ENCODE measurements around the gene PRR19.
A peak's percentile ranks its signal among the peaks of the same experiment; 100 is the strongest.

PRR19 gene

DNA sequence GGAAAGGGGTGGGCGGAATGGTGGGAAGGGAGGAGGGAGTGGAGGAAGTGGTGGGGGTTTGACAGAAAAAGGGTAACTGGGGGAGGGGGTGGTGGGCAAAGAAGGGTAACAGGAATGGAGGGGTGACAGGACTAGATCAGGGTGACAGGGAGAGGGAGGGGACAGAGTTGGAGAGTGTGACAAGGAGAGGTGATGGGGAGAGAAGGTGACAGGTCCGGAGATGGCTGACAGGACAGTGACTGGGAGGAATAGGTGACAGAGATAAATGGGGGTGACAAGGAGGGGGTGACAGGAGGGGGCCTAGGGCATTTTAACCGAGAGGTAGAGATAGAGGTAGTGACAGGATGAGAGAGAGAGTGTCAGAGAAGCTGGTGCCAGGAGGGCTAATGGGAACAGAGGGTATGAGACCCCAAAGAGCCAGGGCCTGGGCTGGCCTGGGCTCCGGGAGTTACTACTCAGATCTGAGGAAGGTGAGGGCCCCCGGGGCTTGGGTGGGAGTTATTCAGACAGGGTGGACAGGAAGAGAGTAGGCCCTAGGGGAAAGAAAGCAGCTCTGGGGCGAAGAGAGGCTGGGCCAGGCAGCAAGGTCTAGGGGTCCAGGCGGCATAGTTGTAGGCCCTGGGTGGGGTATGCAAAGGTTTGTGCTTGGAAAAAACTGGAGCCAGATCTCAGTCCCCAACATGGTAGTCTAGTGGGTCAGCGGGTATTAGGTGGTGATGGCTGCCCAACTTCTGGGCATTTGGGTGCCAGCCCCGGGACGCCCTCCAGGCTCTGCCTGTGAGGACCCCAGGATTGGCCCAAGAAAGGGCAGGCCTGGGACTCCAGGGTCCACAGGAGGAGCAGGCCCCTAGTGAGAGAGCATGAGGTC lies 32.2 kb upstream of the PRR19 start:
- no peaks in the 10 kb centered on the region for H3K27me3 ChIP-seq (ENCODE audit: control insufficient read depth in 1 of 2, insufficient read depth in 1 of 2, low read length in 2 of 2)
- WGBS: 67% methylated on average over 10 of the region's 10 CpGs
- H3K4me1 ChIP-seq (ENCODE audit: control insufficient read depth, insufficient read depth, low read depth, low read length): peaks cover 45% of the 10 kb centered on the region
- H3K14ac ChIP-seq (ENCODE audit: low read length in 2 of 2): peak overlapping the region in 1 of 2 experiments; percentile 53
- H2BK5ac ChIP-seq (ENCODE audit: low read depth, low read length, poor library complexity, severe bottlenecking): peak overlapping the region; percentile 97
- peak overlapping the region; percentile 97 for H3K27ac ChIP-seq (ENCODE audit: low read length, poor library complexity, severe bottlenecking)
- peak overlapping the region; percentile 99 for H2BK120ac ChIP-seq (ENCODE audit: low read depth, low read length)
- no peak for DNase-seq
- H3K4me2 ChIP-seq (ENCODE audit: low read length, poor library complexity, severe bottlenecking): peak overlapping the region; percentile 81
- peak overlapping the region; percentile 92 to 96 for H3K4ac ChIP-seq (ENCODE audit: low read depth in 1 of 2, low read length in 2 of 2)
- peak overlapping the region; percentile 91 for H4K8ac ChIP-seq (ENCODE audit: low read length)
- no peaks in the 10 kb centered on the region for H3K9me3 ChIP-seq (ENCODE audit: control insufficient read depth, low read length)
- peak overlapping the region; percentile 66 to 96 for H3K4me3 ChIP-seq (ENCODE audit: insufficient read depth in 1 of 2, low read depth in 1 of 2, low read length in 2 of 2)
- H3K18ac ChIP-seq (ENCODE audit: low read depth in 1 of 2, low read length in 2 of 2): peak overlapping the region; percentile 79 to 87
- peak overlapping the region; percentile 94 for H4K91ac ChIP-seq (ENCODE audit: low read length)
- peak overlapping the region; percentile 95 for H2BK15ac ChIP-seq (ENCODE audit: low read depth, poor library complexity, severe bottlenecking)
- no peak overlapping the region for H2AFZ ChIP-seq (ENCODE audit: low read depth, low read length)
- H3K9ac ChIP-seq (ENCODE audit: low read length): peak overlapping the region; percentile 98
- peaks cover 2% of the 10 kb centered on the region for H3K79me1 ChIP-seq (replicated peaks; ENCODE audit: low read length, poor library complexity, severe bottlenecking)
- peak overlapping the region; percentile 95 for H2AK5ac ChIP-seq (ENCODE audit: low read length, severe bottlenecking)
- peak overlapping the region; percentile 55 to 92 for H2BK12ac ChIP-seq (ENCODE audit: low read length in 2 of 2)
- H3K36me3 ChIP-seq (ENCODE audit: control insufficient read depth in 1 of 2, insufficient read depth in 2 of 2, low read depth in 1 of 2, low read length in 2 of 2): peaks cover 26 to 34% of the 10 kb centered on the region in 2 experiments
- no peak overlapping the region for H3K23ac ChIP-seq (ENCODE audit: low read length in 2 of 2)

DNA sequence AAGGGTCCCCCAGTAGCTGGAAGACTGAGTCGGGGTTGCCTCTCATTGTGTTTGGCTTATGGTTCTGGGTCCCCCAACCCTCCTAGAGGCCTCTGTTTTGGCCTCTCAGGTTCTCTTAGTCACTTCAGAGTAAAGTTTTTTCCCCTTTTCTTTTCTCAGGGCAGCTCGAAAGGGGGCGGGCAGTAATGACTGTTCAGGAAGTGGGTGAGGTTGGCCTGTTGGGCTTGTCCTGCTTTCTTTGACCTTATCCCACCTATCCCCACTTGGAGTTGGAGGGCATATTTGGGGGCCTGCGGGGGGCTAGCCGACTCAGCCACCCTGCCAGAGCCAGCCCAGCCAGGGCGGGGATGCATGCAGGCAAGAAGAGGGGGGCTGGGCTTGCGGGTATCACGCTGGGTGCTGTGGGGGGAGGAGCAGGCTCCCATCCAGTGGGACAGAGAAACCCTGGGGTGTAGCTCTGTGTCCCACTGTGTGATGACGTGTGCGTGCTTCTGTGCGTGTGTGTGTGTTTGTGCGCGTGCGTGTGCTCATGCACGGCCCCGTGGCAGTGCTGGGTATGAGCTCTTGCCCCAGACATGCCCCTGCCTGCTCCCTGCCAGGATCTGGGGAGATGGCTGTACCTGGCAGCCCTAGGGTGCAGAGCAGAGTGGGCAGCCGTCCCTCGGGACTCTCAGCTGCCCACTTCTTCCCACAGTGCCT lies 31.4 kb upstream of the PRR19 start:
- peak overlapping the region; percentile 94 for H4K91ac ChIP-seq (ENCODE audit: low read length)
- peak overlapping the region; percentile 71 for H2BK120ac ChIP-seq (ENCODE audit: low read depth, low read length)
- peaks cover 51% of the 10 kb centered on the region for H3K4me1 ChIP-seq (ENCODE audit: control insufficient read depth, insufficient read depth, low read depth, low read length)
- peak overlapping the region; percentile 92 to 96 for H2BK12ac ChIP-seq (ENCODE audit: low read length in 2 of 2)
- peak overlapping the region; percentile 44 to 96 for H3K4me3 ChIP-seq (ENCODE audit: insufficient read depth in 1 of 2, low read depth in 1 of 2, low read length in 2 of 2)
- peaks cover 34 to 40% of the 10 kb centered on the region in 2 experiments for H3K36me3 ChIP-seq (ENCODE audit: control insufficient read depth in 1 of 2, insufficient read depth in 2 of 2, low read depth in 1 of 2, low read length in 2 of 2)
- peak overlapping the region in 1 of 2 experiments; percentile 98 for H3K14ac ChIP-seq (ENCODE audit: low read length in 2 of 2)
- H3K27ac ChIP-seq (ENCODE audit: low read length, poor library complexity, severe bottlenecking): peak overlapping the region; percentile 97
- peak overlapping the region; percentile 95 for H2BK15ac ChIP-seq (ENCODE audit: low read depth, poor library complexity, severe bottlenecking)
- peak overlapping the region; percentile 83 to 96 for H3K4ac ChIP-seq (ENCODE audit: low read depth in 1 of 2, low read length in 2 of 2)
- H2BK5ac ChIP-seq (ENCODE audit: low read depth, low read length, poor library complexity, severe bottlenecking): peak overlapping the region; percentile 97
- H3K27me3 ChIP-seq (ENCODE audit: control insufficient read depth in 1 of 2, insufficient read depth in 1 of 2, low read length in 2 of 2): no peaks in the 10 kb centered on the region
- no peaks in the 10 kb centered on the region for H3K9me3 ChIP-seq (ENCODE audit: control insufficient read depth, low read length)
- no peak overlapping the region for H2AFZ ChIP-seq (ENCODE audit: low read depth, low read length)
- peak overlapping the region; percentile 79 to 98 for H3K18ac ChIP-seq (ENCODE audit: low read depth in 1 of 2, low read length in 2 of 2)
- peak overlapping the region in 1 of 2 experiments; percentile 75 for H3K23ac ChIP-seq (ENCODE audit: low read length in 2 of 2)
- H2AK5ac ChIP-seq (ENCODE audit: low read length, severe bottlenecking): peak overlapping the region; percentile 95
- H4K8ac ChIP-seq (ENCODE audit: low read length): peak overlapping the region; percentile 91
- 77% methylated on average over 17 of the region's 18 CpGs for WGBS
- peaks cover 2% of the 10 kb centered on the region for H3K79me1 ChIP-seq (replicated peaks; ENCODE audit: low read length, poor library complexity, severe bottlenecking)
- peak overlapping the region; percentile 81 for H3K4me2 ChIP-seq (ENCODE audit: low read length, poor library complexity, severe bottlenecking)
- DNase-seq: peak; percentile 73
- H3K9ac ChIP-seq (ENCODE audit: low read length): peak overlapping the region; percentile 98

DNA sequence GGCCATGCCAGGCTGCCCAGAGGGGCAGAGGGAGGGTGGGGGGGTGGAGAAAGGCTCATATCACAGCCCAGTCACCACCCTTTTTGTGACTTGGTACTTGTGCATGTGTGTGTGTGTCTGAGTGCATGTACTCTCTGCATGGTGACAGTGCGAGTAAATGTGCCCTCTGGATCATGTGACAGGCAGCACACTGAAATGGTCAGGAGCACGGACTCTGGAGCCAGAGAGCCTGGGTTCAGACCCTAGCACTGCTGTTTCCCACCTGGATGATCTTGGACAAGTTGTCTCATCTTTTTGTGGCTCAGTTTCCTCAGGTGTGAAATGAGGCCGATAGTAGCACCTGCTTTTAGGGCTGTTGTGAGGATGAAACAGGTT lies 30.9 kb upstream of the PRR19 start:
- no peak overlapping the region for H2AFZ ChIP-seq (ENCODE audit: low read depth, low read length)
- no peak overlapping the region for H2BK120ac ChIP-seq (ENCODE audit: low read depth, low read length)
- H3K36me3 ChIP-seq (ENCODE audit: control insufficient read depth in 1 of 2, insufficient read depth in 2 of 2, low read depth in 1 of 2, low read length in 2 of 2): peaks cover 39 to 44% of the 10 kb centered on the region in 2 experiments
- H3K27ac ChIP-seq (ENCODE audit: low read length, poor library complexity, severe bottlenecking): peak overlapping the region; percentile 97
- H3K79me1 ChIP-seq (replicated peaks; ENCODE audit: low read length, poor library complexity, severe bottlenecking): peaks cover 2% of the 10 kb centered on the region
- H2AK5ac ChIP-seq (ENCODE audit: low read length, severe bottlenecking): peak overlapping the region; percentile 94
- peak overlapping the region; percentile 39 for H4K8ac ChIP-seq (ENCODE audit: low read length)
- H3K9me3 ChIP-seq (ENCODE audit: control insufficient read depth, low read length): no peaks in the 10 kb centered on the region
- no peak overlapping the region for H4K91ac ChIP-seq (ENCODE audit: low read length)
- no peaks in the 10 kb centered on the region for H3K27me3 ChIP-seq (ENCODE audit: control insufficient read depth in 1 of 2, insufficient read depth in 1 of 2, low read length in 2 of 2)
- H3K4me2 ChIP-seq (ENCODE audit: low read length, poor library complexity, severe bottlenecking): peak overlapping the region; percentile 81
- H3K4ac ChIP-seq (ENCODE audit: low read depth in 1 of 2, low read length in 2 of 2): peak overlapping the region in 1 of 2 experiments; percentile 45
- H3K9ac ChIP-seq (ENCODE audit: low read length): peak overlapping the region; percentile 98
- H3K23ac ChIP-seq (ENCODE audit: low read length in 2 of 2): peak overlapping the region in 1 of 2 experiments; percentile 75
- peak overlapping the region in 1 of 2 experiments; percentile 96 for H2BK12ac ChIP-seq (ENCODE audit: low read length in 2 of 2)
- peak overlapping the region in 1 of 2 experiments; percentile 98 for H3K14ac ChIP-seq (ENCODE audit: low read length in 2 of 2)
- peak overlapping the region; percentile 37 to 96 for H3K4me3 ChIP-seq (ENCODE audit: insufficient read depth in 1 of 2, low read depth in 1 of 2, low read length in 2 of 2)
- H2BK5ac ChIP-seq (ENCODE audit: low read depth, low read length, poor library complexity, severe bottlenecking): peak overlapping the region; percentile 57
- peaks cover 54% of the 10 kb centered on the region for H3K4me1 ChIP-seq (ENCODE audit: control insufficient read depth, insufficient read depth, low read depth, low read length)
- peak overlapping the region; percentile 23 to 98 for H3K18ac ChIP-seq (ENCODE audit: low read depth in 1 of 2, low read length in 2 of 2)
- WGBS: 93% methylated on average over 3 of the region's 3 CpGs
- H2BK15ac ChIP-seq (ENCODE audit: low read depth, poor library complexity, severe bottlenecking): no peak overlapping the region
- DNase-seq: no peak
